ENCODE data around the gene MAP3K2. TPM values are rescaled to one million over a fixed set of nuclear protein-coding genes. Genes with fewer than 3 reads are reported as not detected.
A peak's percentile ranks its signal among the peaks of the same experiment; 100 is the strongest.

The MAP3K2 gene
- polyA plus RNA-seq, 1 donor from 2014 or later, result 37.0 TPM

DNA sequence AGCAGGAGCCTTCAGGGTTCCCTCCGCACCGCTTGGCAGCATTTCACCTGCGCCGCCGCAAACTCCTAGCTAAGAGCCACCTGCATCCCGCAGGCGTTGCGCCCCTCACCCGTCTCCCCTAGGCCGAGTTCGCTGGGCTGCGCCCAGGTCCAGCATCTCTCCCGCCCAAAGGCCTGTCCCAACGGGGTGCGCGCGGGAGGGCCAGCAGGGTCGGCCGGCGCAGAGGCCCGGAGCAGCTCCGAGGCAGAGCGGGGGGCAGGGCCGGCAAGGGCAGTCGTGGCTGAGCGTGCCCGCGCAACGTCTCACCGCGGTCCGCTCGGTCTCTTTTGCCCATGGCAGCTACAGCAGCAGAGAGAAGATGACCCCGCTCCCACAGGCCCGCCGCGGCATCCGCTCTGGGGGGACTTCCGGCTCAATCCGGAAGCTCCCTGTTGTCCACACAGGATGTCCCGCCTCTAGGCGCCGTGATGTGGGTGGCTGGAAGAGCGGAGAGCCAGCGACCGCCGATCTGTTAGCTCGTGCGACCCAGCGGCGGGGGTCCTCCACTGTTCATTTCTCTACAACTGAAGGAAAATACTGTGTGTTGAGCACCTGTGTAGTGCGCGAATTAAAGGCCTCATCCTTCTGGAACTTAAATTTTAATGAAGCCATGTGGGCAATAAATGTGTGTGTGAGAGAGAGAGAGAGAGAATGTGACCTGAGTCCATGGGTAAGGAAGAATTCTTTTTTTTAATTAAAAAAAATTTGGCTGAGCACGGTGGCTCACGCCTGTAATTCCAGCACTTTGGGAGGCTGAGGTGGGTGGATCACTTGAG lies 93.8 kb downstream of the MAP3K2 start, which contains the start of gene ERCC3:
ERCC3 (minus strand) TSS at position 397 of the 815 bp plus-strand sequence; CDS start at position 334, 63 bp downstream.
- H3K27me3 ChIP-seq (ENCODE audit: insufficient read depth, low read depth, low read length), result no peaks in the 10 kb centered on the region
- no peaks in the 10 kb centered on the region for H3K9me2 ChIP-seq (ENCODE audit: insufficient read depth, low read length)
- H3K9ac ChIP-seq (ENCODE audit: low read length), result peak within 1 kb of the TSS; percentile 93
- H3K9me3 ChIP-seq (ENCODE audit: low read length), result no peaks in the 10 kb centered on the region
- H3K79me2 ChIP-seq (replicated peaks; ENCODE audit: insufficient read depth, low read length), result peaks cover 16% of the 10 kb centered on the region
- peak within 1 kb of the TSS; percentile 100 for H3K4me3 ChIP-seq (ENCODE audit: low read length)
- no peaks in the 10 kb centered on the region for H4K20me1 ChIP-seq (ENCODE audit: insufficient read depth)
- TF ChIP-seq REST (IDR thresholded peaks at IDR 0.05; ENCODE audit: borderline replicate concordance) (no peak), SMC3 (conservative IDR thresholded peaks at IDR 0.05; ENCODE audit: poor library complexity) (peak; percentile 49), EZH2 (IDR thresholded peaks at IDR 0.05; ENCODE audit: borderline replicate concordance, insufficient read depth, low read length, poor library complexity, severe bottlenecking) (no peak), RAD21 (conservative IDR thresholded peaks at IDR 0.05) (peak; percentile 44), POLR2AphosphoS5 (IDR thresholded peaks at IDR 0.05) (peak; percentile 90), EP300 (conservative IDR thresholded peaks at IDR 0.05; ENCODE audit: poor library complexity, severe bottlenecking) (peak; percentile 42), CTCF (IDR thresholded peaks at IDR 0.05; ENCODE audit: poor library complexity, severe bottlenecking) (no peak), MXI1 (conservative IDR thresholded peaks at IDR 0.05; ENCODE audit: poor library complexity, severe bottlenecking) (peak; percentile 89), TAF1 (IDR thresholded peaks at IDR 0.05; ENCODE audit: low read depth) (no peak)
- peak within 1 kb of the TSS; percentile 70 for H3K4me2 ChIP-seq (ENCODE audit: low read length)
- H3F3A ChIP-seq (ENCODE audit: insufficient read depth, low read length, poor library complexity, severe bottlenecking), result no peaks in the 10 kb centered on the region
- no peaks in the 10 kb centered on the region for H3K36me3 ChIP-seq (ENCODE audit: insufficient read depth, low read length)
- H3K27ac ChIP-seq (ENCODE audit: low read length), result peak within 1 kb of the TSS; percentile 77
- peak within 1 kb of the TSS; percentile 97 for H2AFZ ChIP-seq (ENCODE audit: low read depth, low read length)

DNA sequence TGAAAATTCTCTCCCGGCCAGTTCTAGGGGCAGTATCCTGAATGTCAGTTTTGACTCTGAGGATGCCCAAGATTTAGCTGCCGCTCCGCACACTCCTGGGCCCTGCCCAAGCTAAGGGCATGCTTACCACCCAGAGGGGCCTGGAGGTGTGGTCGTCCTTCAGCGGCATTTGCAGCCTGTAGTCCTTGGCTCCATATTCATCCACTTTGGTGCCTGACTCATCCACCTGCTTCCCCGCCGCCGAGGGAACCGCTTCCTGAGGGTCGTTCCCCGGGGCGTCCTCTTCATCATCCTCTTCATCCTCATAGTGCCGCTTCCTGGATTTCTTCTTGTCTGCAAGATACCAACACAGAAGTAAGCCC lies 94.4 kb downstream of the MAP3K2 start:
- Histone ChIP-seq H3K4me3 (ENCODE audit: low read length) (peak overlapping the region; percentile 100), H3K9me2 (ENCODE audit: insufficient read depth, low read length) (no peaks in the 10 kb centered on the region), H3F3A (ENCODE audit: insufficient read depth, low read length, poor library complexity, severe bottlenecking) (no peaks in the 10 kb centered on the region), H3K9me3 (ENCODE audit: low read length) (no peaks in the 10 kb centered on the region), H3K9ac (ENCODE audit: low read length) (peak overlapping the region; percentile 93), H3K27me3 (ENCODE audit: insufficient read depth, low read depth, low read length) (no peaks in the 10 kb centered on the region), H3K4me2 (ENCODE audit: low read length) (peak overlapping the region; percentile 70), H2AFZ (ENCODE audit: low read depth, low read length) (peak overlapping the region; percentile 97), H3K79me2 (replicated peaks; ENCODE audit: insufficient read depth, low read length) (peaks cover 16% of the 10 kb centered on the region), H4K20me1 (ENCODE audit: insufficient read depth) (no peaks in the 10 kb centered on the region), H3K27ac (ENCODE audit: low read length) (peak overlapping the region; percentile 77), H3K36me3 (ENCODE audit: insufficient read depth, low read length) (no peaks in the 10 kb centered on the region)
- TF ChIP-seq REST (IDR thresholded peaks at IDR 0.05; ENCODE audit: borderline replicate concordance) (no peak), EZH2 (IDR thresholded peaks at IDR 0.05; ENCODE audit: borderline replicate concordance, insufficient read depth, low read length, poor library complexity, severe bottlenecking) (no peak), RAD21 (conservative IDR thresholded peaks at IDR 0.05) (no peak), SMC3 (conservative IDR thresholded peaks at IDR 0.05; ENCODE audit: poor library complexity) (no peak), EP300 (conservative IDR thresholded peaks at IDR 0.05; ENCODE audit: poor library complexity, severe bottlenecking) (no peak), POLR2AphosphoS5 (IDR thresholded peaks at IDR 0.05) (no peak), CTCF (IDR thresholded peaks at IDR 0.05; ENCODE audit: poor library complexity, severe bottlenecking) (no peak), MXI1 (conservative IDR thresholded peaks at IDR 0.05; ENCODE audit: poor library complexity, severe bottlenecking) (no peak), TAF1 (IDR thresholded peaks at IDR 0.05; ENCODE audit: low read depth) (no peak)
